Ureter (tissue), 1 donor: Measurements from ENCODE around the gene PCNT. TPM values are rescaled to one million over a fixed set of nuclear protein-coding genes. Genes with fewer than 3 reads are reported as not detected.

Source experiments
- DNase-seq: peaks from one replicate; pipeline ENCODE4 v3.0.0-alpha.2; 2020; ENCODE audit warnings: low spot score
- total RNA-seq: library from RNA; stranded (reverse); gene quantifications from one replicate; pipeline ENCODE4 v1.2.4, GENCODE V29; 2023
- donor health status: DM: yes; HTN: yes; CAD: no.

The PCNT gene
- total RNA-seq, 1 donor from 2014 or later, result 28.5 TPM

GRCh38 chr21:46409641-46410406, 85.9 kb downstream of the PCNT start:
- DNase-seq, result no peak

- no peak for DNase-seq
Observed at GRCh38 chr21:46410516-46410915, 86.6 kb downstream of the PCNT start.

GRCh38 chr21:46411236-46411635, 87.3 kb downstream of the PCNT start:
- DNase-seq, result no peak

- DNase-seq, result no peak
Observed at GRCh38 chr21:46411691-46412090, 87.7 kb downstream of the PCNT start.

- DNase-seq, result no peak
Observed at GRCh38 chr21:46412521-46413364, 88.8 kb downstream of the PCNT start.

GRCh38 chr21:46413365-46413696, 89.4 kb downstream of the PCNT start:
- DNase-seq, result no peak

GRCh38 chr21:46414965-46415275, 91.0 kb downstream of the PCNT start:
- no peak for DNase-seq

- no peak for DNase-seq
Observed at GRCh38 chr21:46416551-46416950, 92.6 kb downstream of the PCNT start.

GRCh38 chr21:46418265-46418946, 94.5 kb downstream of the PCNT start:
- DNase-seq, result no peak

GRCh38 chr21:46420241-46421190, 96.6 kb downstream of the PCNT start:
- DNase-seq, result no peak

GRCh38 chr21:46421191-46421750, 97.3 kb downstream of the PCNT start:
- no peak for DNase-seq

GRCh38 chr21:46421756-46422555, 98.0 kb downstream of the PCNT start:
- DNase-seq, result no peak

GRCh38 chr21:46422636-46423241, 98.8 kb downstream of the PCNT start:
- DNase-seq, result no peak

- DNase-seq, result no peak
Observed at GRCh38 chr21:46423546-46424038, 99.6 kb downstream of the PCNT start.

GRCh38 chr21:46424039-46424591, 100.2 kb downstream of the PCNT start:
- no peak for DNase-seq

GRCh38 chr21:46424621-46425020, 100.7 kb downstream of the PCNT start:
- no peak for DNase-seq

GRCh38 chr21:46425041-46425440, 101.1 kb downstream of the PCNT start:
- DNase-seq, result no peak

GRCh38 chr21:46425571-46425970, 101.6 kb downstream of the PCNT start:
- DNase-seq, result no peak

GRCh38 chr21:46426313-46427046, 102.5 kb downstream of the PCNT start:
- no peak for DNase-seq
